K562 (cell line): Measurements from ENCODE around the gene TMEM39A.
A peak's percentile ranks its signal among the peaks of the same experiment; 100 is the strongest.

Experiments
- MYC ChIP-seq, 2 experiments: fragments of 250-450 bp in 1 of 2; sonication (Bioruptor Pico) in 1 of 2; IDR thresholded peaks; 2 replicates each; pipeline versions ENCODE4 v1.5.1 to v1.6.1; 2012 to 2021; ENCODE audit warnings: low read depth in 2 of 2, borderline replicate concordance in 1 of 2, improper control_type of control experiment in 1 of 2, low read length in 1 of 2, mild to moderate bottlenecking in 1 of 2, moderate library complexity in 1 of 2
- TRIM24 ChIP-seq, 2 experiments: fragments of 450-650 bp; IDR thresholded peaks; 2 replicates each; pipeline ENCODE4 v1.6.1; 2016
- ZFX ChIP-seq: sonication (generic); formaldehyde crosslinking; IDR thresholded peaks from 2 replicates; pipeline ENCODE4 v1.8.0; 2022; ENCODE audit warnings: mild to moderate bottlenecking, missing genetic modification reagents, moderate library complexity
- ZKSCAN1 ChIP-seq: fragments of 150-350 bp; IDR thresholded peaks from 2 replicates; pipeline ENCODE4 v1.6.1; 2016; ENCODE audit warnings: low read depth, low read length
- ZNF146 ChIP-seq: IDR thresholded peaks from one replicate; pipeline ENCODE4 v1.6.1; 2018; ENCODE audit warnings: missing compliant biosample characterization; ENCODE audit not compliant: unreplicated experiment
- ZNF263 ChIP-seq: sonication (generic); formaldehyde crosslinking; IDR thresholded peaks from 2 replicates; pipeline ENCODE4 v1.8.0; 2022; ENCODE audit warnings: mild to moderate bottlenecking, missing genetic modification reagents, borderline replicate concordance
- TF ChIP-seq, protein P1 (sequence below): sonication (generic); formaldehyde crosslinking; IDR thresholded peaks from 2 replicates; pipeline ENCODE4 v1.9.0; 2022; ENCODE audit warnings: mild to moderate bottlenecking, missing genetic modification reagents
- TF ChIP-seq, protein P2 (sequence below): fragments of 450-650 bp; IDR thresholded peaks from 2 replicates; pipeline ENCODE4 v1.6.1; 2017; ENCODE audit warnings: antibody characterized with exemption
- TF ChIP-seq, protein P3 (sequence below), 3 experiments: IDR thresholded peaks in 2 of 3; conservative IDR thresholded peaks in 1 of 3; 2 replicates each; pipeline ENCODE4 v1.5.1; 2011 to 2012; ENCODE audit warnings: low read length in 3 of 3, mild to moderate bottlenecking in 3 of 3, control low read depth in 2 of 3, improper control_type of control experiment in 1 of 3, inconsistent platforms in 1 of 3, low read depth in 1 of 3, mixed read lengths in 1 of 3, moderate library complexity in 1 of 3; ENCODE audit not compliant: insufficient read depth in 2 of 3
- TF ChIP-seq, protein P4 (sequence below): conservative IDR thresholded peaks from 2 replicates; pipeline ENCODE4 v1.6.1; 2011; ENCODE audit warnings: low read depth, mild to moderate bottlenecking, low read length; ENCODE audit not compliant: control insufficient read depth
- TF ChIP-seq, protein P5 (sequence below), 2 experiments: fragments of 450-650 bp in 1 of 2; sonication (generic) in 1 of 2; formaldehyde crosslinking in 1 of 2; IDR thresholded peaks; 2 replicates each; pipeline versions ENCODE4 v1.7.1 to v1.9.0; 2016 to 2022; ENCODE audit warnings: inconsistent platforms in 1 of 2, mild to moderate bottlenecking in 1 of 2, missing genetic modification reagents in 1 of 2

DNA sequence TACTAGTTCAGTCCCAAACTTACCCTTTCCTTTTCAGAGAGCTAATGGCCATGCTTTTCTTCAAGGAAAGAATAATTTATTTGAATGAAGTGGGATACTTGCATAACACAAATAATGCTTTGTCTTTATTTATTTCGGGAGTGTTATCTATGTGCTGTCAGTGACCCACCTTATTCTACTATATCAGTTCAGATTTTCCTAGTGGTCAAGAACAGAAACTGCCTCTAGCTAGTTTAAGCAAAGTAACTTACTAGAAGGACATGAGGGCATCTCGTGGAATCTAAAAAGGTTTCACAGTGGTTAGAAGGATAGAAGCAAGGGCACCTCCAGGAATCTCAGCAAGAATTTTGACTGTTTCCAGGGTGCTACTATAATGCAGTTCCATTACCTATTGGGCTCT, 31.2 kb upstream of the TMEM39A start:
- TF ChIP-seq ZNF146 (no peak), ZNF263 (CRISPR knock-in tag) (no peak), ZKSCAN1 (no peak), MYC (IDR thresholded peaks at IDR 0.05; ENCODE audit: low read depth, low read length) (no peak), MYC (CRISPR knock-in tag; IDR thresholded peaks at IDR 0.05; ENCODE audit: borderline replicate concordance, low read depth) (no peak), ZFX (CRISPR knock-in tag) (no peak), TRIM24 (IDR thresholded peaks at IDR 0.05) (no peak)
- TF ChIP-seq, protein P1, sequence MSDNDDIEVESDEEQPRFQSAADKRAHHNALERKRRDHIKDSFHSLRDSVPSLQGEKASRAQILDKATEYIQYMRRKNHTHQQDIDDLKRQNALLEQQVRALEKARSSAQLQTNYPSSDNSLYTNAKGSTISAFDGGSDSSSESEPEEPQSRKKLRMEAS = no peak
- TF ChIP-seq, protein P2, sequence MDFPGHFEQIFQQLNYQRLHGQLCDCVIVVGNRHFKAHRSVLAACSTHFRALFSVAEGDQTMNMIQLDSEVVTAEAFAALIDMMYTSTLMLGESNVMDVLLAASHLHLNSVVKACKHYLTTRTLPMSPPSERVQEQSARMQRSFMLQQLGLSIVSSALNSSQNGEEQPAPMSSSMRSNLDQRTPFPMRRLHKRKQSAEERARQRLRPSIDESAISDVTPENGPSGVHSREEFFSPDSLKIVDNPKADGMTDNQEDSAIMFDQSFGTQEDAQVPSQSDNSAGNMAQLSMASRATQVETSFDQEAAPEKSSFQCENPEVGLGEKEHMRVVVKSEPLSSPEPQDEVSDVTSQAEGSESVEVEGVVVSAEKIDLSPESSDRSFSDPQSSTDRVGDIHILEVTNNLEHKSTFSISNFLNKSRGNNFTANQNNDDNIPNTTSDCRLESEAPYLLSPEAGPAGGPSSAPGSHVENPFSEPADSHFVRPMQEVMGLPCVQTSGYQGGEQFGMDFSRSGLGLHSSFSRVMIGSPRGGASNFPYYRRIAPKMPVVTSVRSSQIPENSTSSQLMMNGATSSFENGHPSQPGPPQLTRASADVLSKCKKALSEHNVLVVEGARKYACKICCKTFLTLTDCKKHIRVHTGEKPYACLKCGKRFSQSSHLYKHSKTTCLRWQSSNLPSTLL = no peak
- TF ChIP-seq, protein P3, sequence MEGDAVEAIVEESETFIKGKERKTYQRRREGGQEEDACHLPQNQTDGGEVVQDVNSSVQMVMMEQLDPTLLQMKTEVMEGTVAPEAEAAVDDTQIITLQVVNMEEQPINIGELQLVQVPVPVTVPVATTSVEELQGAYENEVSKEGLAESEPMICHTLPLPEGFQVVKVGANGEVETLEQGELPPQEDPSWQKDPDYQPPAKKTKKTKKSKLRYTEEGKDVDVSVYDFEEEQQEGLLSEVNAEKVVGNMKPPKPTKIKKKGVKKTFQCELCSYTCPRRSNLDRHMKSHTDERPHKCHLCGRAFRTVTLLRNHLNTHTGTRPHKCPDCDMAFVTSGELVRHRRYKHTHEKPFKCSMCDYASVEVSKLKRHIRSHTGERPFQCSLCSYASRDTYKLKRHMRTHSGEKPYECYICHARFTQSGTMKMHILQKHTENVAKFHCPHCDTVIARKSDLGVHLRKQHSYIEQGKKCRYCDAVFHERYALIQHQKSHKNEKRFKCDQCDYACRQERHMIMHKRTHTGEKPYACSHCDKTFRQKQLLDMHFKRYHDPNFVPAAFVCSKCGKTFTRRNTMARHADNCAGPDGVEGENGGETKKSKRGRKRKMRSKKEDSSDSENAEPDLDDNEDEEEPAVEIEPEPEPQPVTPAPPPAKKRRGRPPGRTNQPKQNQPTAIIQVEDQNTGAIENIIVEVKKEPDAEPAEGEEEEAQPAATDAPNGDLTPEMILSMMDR (IDR thresholded peaks at IDR 0.05 in 2 of 3, conservative IDR thresholded peaks at IDR 0.05 in 1 of 3; ENCODE audit: insufficient read depth in 2 of 3, low read depth in 1 of 3, low read length in 3 of 3) = peak in 1 of 3 experiments; percentile 12; a peak in 1 of 6 replicates
- TF ChIP-seq, protein P4, sequence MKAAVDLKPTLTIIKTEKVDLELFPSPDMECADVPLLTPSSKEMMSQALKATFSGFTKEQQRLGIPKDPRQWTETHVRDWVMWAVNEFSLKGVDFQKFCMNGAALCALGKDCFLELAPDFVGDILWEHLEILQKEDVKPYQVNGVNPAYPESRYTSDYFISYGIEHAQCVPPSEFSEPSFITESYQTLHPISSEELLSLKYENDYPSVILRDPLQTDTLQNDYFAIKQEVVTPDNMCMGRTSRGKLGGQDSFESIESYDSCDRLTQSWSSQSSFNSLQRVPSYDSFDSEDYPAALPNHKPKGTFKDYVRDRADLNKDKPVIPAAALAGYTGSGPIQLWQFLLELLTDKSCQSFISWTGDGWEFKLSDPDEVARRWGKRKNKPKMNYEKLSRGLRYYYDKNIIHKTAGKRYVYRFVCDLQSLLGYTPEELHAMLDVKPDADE = no peak
- TF ChIP-seq, protein P5, sequence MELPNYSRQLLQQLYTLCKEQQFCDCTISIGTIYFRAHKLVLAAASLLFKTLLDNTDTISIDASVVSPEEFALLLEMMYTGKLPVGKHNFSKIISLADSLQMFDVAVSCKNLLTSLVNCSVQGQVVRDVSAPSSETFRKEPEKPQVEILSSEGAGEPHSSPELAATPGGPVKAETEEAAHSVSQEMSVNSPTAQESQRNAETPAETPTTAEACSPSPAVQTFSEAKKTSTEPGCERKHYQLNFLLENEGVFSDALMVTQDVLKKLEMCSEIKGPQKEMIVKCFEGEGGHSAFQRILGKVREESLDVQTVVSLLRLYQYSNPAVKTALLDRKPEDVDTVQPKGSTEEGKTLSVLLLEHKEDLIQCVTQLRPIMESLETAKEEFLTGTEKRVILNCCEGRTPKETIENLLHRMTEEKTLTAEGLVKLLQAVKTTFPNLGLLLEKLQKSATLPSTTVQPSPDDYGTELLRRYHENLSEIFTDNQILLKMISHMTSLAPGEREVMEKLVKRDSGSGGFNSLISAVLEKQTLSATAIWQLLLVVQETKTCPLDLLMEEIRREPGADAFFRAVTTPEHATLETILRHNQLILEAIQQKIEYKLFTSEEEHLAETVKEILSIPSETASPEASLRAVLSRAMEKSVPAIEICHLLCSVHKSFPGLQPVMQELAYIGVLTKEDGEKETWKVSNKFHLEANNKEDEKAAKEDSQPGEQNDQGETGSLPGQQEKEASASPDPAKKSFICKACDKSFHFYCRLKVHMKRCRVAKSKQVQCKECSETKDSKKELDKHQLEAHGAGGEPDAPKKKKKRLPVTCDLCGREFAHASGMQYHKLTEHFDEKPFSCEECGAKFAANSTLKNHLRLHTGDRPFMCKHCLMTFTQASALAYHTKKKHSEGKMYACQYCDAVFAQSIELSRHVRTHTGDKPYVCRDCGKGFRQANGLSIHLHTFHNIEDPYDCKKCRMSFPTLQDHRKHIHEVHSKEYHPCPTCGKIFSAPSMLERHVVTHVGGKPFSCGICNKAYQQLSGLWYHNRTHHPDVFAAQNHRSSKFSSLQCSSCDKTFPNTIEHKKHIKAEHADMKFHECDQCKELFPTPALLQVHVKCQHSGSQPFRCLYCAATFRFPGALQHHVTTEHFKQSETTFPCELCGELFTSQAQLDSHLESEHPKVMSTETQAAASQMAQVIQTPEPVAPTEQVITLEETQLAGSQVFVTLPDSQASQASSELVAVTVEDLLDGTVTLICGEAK (IDR thresholded peaks at IDR 0.05) = no peak
- TF ChIP-seq, protein P5 (CRISPR knock-in tag; IDR thresholded peaks at IDR 0.05) = no peak
